Esophagus mucosa (tissue), 1 donor: ENCODE data around the gene CDH11. TPM values are rescaled to one million over a fixed set of nuclear protein-coding genes. Genes with fewer than 3 reads are reported as not detected.

Source experiments
- ATAC-seq: fragments of 200-7000 bp; cut with Tn5 transposase; one replicate; pipeline ENCODE4 v1.9.1; 2020
- total RNA-seq: library from RNA; stranded (reverse); gene quantifications from one replicate; pipeline ENCODE4 v1.2.4, GENCODE V29; 2023
- donor health status: DM: yes; HTN: yes; CAD: no.

Gene CDH11
- total RNA-seq, 1 donor from 2014 or later = 3.8 TPM

DNA sequence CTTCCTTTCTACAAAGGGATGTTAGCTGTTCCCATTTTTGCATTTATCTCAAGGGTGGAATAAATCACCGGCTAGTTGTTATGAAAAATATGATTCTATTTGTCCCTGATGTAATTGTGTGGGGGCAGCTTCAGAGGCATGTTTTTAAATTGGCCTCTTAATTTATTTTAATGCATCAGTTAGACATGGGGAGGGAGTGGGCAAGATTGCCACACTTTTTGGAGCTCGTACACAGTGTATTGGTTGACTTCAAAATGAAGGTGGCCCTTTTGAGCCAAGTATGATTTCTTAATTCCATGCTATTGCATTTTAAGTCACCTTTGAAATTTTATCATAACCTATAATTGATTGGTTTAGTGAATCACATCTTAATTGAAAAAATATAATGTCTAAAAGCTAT lies 223.7 kb downstream of the CDH11 start:
- ATAC-seq = no peak
